CD4-positive, alpha-beta T cell (primary cell): Measurements from ENCODE around the gene ARID3A. TPM values are rescaled to one million over a fixed set of nuclear protein-coding genes. Genes with fewer than 3 reads are reported as not detected.

ENCODE experiments used
- ATAC-seq: fragments of 200-7000 bp; cut with Tn5 transposase; one replicate; pipeline ENCODE4 v1.10.0; 2022; ENCODE audit warnings: mild to moderate bottlenecking; ENCODE audit not compliant: poor library complexity
- CTCF ChIA-PET: fragments of 350-600 bp; sonication (Branson Sonifier 250); formaldehyde crosslinking; loops from one replicate; lab custom pipeline; 2021; ENCODE audit warnings: antibody characterized with exemption, inconsistent platforms; lab: Charles Lee
- POLR2A ChIA-PET: fragments of 350-600 bp; sonication (Branson Sonifier 250); formaldehyde crosslinking; loops from one replicate; lab custom pipeline; 2021; ENCODE audit warnings: antibody characterized with exemption, inconsistent platforms; lab: Charles Lee
- DNase-seq, 14 experiments: peaks; one replicate each; pipeline ENCODE4 v3.0.0-alpha.2; 2013 to 2020; ENCODE audit warnings: mixed read lengths in 2 of 14
- H3K27ac ChIP-seq, 2 donors: one replicate each; pipeline versions ENCODE4 v1.5.1 to v1.7.0; 2013; ENCODE audit warnings: low read length in 2 of 2, low read depth in 1 of 2, mild to moderate bottlenecking in 1 of 2
- H3K27me3 ChIP-seq, 2 experiments: 1 replicate in 1 of 2; 2 replicates in 1 of 2; pipeline versions ENCODE4 v1.6.1 to v1.7.0; 2013; ENCODE audit warnings: low read length in 2 of 2, control low read depth in 1 of 2, mild to moderate bottlenecking in 1 of 2, moderate library complexity in 1 of 2; ENCODE audit not compliant: insufficient read depth in 2 of 2, control insufficient read depth in 1 of 2
- H3K36me3 ChIP-seq: one replicate; pipeline ENCODE4 v1.6.1; 2013; ENCODE audit warnings: low read length, control low read depth; ENCODE audit not compliant: insufficient read depth
- H3K4me1 ChIP-seq: one replicate; pipeline ENCODE4 v1.6.1; 2013; ENCODE audit warnings: low read length, control low read depth; ENCODE audit not compliant: insufficient read depth
- H3K4me3 ChIP-seq: one replicate; pipeline ENCODE4 v1.5.1; 2013; ENCODE audit warnings: mild to moderate bottlenecking, low read length, moderate library complexity
- H3K9me3 ChIP-seq, 2 experiments: 1 replicate in 1 of 2; 2 replicates in 1 of 2; pipeline versions ENCODE4 v1.6.1 to v1.7.0; 2013; ENCODE audit warnings: low read length in 2 of 2, mild to moderate bottlenecking in 2 of 2, control low read depth in 1 of 2, moderate library complexity in 1 of 2; ENCODE audit not compliant: control insufficient read depth in 1 of 2, insufficient read depth in 1 of 2
- H3K27ac Mint-ChIP-seq: one replicate; pipeline ENCODE4 v1.8.0; 2020; ENCODE audit warnings: mixed read lengths
- H3K27me3 Mint-ChIP-seq: one replicate; pipeline ENCODE4 v1.8.0; 2021; ENCODE audit warnings: mixed read lengths
- H3K36me3 Mint-ChIP-seq: one replicate; pipeline ENCODE4 v1.8.0; 2021; ENCODE audit warnings: low read depth, mixed read lengths
- H3K4me1 Mint-ChIP-seq: one replicate; pipeline ENCODE4 v1.8.0; 2021; ENCODE audit warnings: low read depth, mixed read lengths
- H3K4me3 Mint-ChIP-seq: one replicate; pipeline ENCODE4 v1.8.0; 2020; ENCODE audit warnings: mild to moderate bottlenecking, mixed read lengths
- H3K9me3 Mint-ChIP-seq: one replicate; pipeline ENCODE4 v1.8.0; 2020; ENCODE audit warnings: mixed read lengths
- intact Hi-C, 2 experiments: fragments of 100-400 bp; cut with DNase I in 1 of 2; cut with micrococcal nuclease in 1 of 2; formaldehyde crosslinking; loops; one replicate each; pipeline versions ENCODE4 v1.15.1 to v1.9.0; 2023 to 2025; cut with DNase I, micrococcal nuclease
- total RNA-seq, 174 experiments: library from RNA in 2 of 174; stranded (reverse) in 2 of 174; gene quantifications; one replicate each; pipeline ENCODE4 v1.2.3 and lab custom pipeline; 2021 to 2026
- TF ChIP-seq, protein P1 (sequence below): fragments of 200-600 bp; IDR thresholded peaks from one replicate; pipeline ENCODE4 v1.8.0; 2022; ENCODE audit warnings: antibody characterized with exemption, mild to moderate bottlenecking

Gene ARID3A
- total RNA-seq, 2 experiments from 2014 or later: 3.7 to 4.1 TPM

DNA sequence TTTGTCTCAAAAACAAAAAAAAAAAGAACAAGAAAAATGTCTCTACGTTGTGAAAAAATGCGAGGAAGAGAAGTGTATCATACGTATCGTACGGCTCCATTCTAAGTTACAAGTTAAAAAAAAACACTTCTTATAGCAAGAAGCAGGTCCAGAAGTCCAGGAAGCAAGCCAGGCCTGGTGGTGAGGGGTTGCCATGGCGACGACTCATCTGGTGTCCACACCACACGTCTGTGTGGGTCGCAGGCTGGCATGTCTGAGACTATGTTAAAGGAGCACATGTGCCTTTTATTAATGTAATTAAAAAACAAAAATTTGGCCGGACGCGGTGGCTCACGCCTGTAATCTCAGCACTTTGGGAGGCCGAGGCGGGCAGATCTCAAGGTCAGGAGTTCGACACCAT, 38.8 kb upstream of the ARID3A start:
- Histone ChIP-seq H3K4me1 (peaks cover 15% of the 10 kb centered on the region), H3K9me3 (no peaks in the 10 kb centered on the region), H3K27ac (no peak overlapping the region), H3K36me3 (peaks cover 64% of the 10 kb centered on the region), H3K4me3 (no peak overlapping the region), H3K27me3 (no peaks in the 10 kb centered on the region)
- H3K4me1 Mint-ChIP-seq: peaks cover 12% of the 10 kb centered on the region
- intact Hi-C loops: no loop called here
- ATAC-seq (no peak), DNase-seq (no peak)
- H3K4me3 Mint-ChIP-seq: no peak overlapping the region
- no peaks in the 10 kb centered on the region for H3K9me3 Mint-ChIP-seq
- ChIA-PET CTCF (no interaction called here), POLR2A (interaction anchor here (1.7 kb wide), 1 partner anchor 23 kb away, joined by 4 read pairs; no protein-coding TSS in a partner anchor)
- H3K27ac Mint-ChIP-seq: no peak overlapping the region
- peaks cover 54% of the 10 kb centered on the region for H3K36me3 Mint-ChIP-seq
- no peaks in the 10 kb centered on the region for H3K27me3 Mint-ChIP-seq
- TF ChIP-seq, protein P1, sequence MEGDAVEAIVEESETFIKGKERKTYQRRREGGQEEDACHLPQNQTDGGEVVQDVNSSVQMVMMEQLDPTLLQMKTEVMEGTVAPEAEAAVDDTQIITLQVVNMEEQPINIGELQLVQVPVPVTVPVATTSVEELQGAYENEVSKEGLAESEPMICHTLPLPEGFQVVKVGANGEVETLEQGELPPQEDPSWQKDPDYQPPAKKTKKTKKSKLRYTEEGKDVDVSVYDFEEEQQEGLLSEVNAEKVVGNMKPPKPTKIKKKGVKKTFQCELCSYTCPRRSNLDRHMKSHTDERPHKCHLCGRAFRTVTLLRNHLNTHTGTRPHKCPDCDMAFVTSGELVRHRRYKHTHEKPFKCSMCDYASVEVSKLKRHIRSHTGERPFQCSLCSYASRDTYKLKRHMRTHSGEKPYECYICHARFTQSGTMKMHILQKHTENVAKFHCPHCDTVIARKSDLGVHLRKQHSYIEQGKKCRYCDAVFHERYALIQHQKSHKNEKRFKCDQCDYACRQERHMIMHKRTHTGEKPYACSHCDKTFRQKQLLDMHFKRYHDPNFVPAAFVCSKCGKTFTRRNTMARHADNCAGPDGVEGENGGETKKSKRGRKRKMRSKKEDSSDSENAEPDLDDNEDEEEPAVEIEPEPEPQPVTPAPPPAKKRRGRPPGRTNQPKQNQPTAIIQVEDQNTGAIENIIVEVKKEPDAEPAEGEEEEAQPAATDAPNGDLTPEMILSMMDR: no peak

DNA sequence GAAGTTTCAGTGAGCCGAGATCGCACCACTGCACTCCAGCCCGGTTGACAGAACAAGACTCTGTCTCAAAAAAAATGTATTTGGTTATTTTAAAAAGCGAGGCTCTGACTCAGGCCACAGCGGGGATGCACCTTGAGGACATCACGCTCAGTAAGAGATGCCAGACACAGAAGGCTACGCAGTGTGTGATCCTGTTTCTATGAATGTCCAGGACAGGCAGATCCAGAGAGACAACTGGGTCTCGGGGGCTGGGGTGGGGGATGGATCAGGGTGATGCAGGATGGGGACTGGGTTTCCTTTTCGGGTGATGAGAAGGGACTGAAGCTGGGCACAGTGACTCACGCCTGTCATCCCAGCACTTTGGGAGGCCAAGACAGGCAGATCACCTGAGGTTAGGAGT, 38.2 kb upstream of the ARID3A start:
- Mint-ChIP-seq H3K27me3 (no peaks in the 10 kb centered on the region), H3K9me3 (no peaks in the 10 kb centered on the region), H3K4me1 (peaks cover 12% of the 10 kb centered on the region), H3K27ac (peak overlapping the region; percentile 82), H3K4me3 (peak overlapping the region; percentile 42), H3K36me3 (peaks cover 49% of the 10 kb centered on the region)
- DNase-seq (no peak), ATAC-seq (no peak)
- POLR2A ChIA-PET: interaction anchor here (0.7 to 1.7 kb wide), 4 partner anchors 10 to 23 kb away, joined by 3 to 4 read pairs (median 3); no protein-coding TSS in a partner anchor
- CTCF ChIA-PET: no interaction called here
- Histone ChIP-seq H3K9me3 (no peaks in the 10 kb centered on the region), H3K36me3 (peaks cover 59% of the 10 kb centered on the region), H3K4me3 (no peak overlapping the region), H3K4me1 (peaks cover 20% of the 10 kb centered on the region), H3K27ac (no peak overlapping the region), H3K27me3 (no peaks in the 10 kb centered on the region)
- intact Hi-C loops: no loop called here
- TF ChIP-seq, protein P1: no peak

DNA sequence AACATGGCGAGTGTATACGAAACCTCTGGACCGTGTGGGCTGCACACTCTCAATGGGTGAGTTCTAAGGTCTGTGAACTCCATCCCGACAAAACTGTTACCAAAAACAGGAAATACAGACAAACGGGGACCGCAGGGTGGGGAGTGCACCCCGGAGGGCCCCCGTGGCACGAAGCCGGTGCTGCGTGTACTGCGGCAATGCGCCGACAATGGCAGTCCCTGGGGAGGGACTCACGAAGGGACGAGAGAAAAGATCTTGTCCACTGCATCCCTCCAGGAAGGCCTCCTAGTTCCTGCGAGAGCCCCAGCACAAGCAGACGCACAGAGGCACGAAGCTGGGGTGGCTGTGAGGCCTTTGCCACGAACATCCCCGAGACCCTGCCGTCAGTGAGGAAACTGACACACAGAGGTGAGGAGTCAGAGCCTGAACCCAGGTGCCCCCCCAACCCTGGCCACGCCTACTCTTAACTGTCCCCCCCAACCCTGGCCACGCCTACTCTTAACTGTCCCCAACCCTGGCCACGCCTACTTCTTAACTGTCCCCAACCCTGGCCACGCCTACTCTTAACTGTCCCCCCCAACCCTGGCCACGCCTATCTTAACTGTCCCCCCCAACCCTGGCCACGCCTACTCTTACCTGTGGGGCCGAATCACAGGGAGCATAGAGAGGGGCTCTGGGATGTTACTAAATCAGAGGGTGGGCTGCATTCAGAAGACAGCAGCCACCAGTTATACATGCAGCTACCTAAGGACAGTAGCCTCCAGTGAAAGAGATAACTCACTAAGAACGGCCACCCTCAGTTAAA, 37.1 kb upstream of the ARID3A start:
- H3K4me1 ChIP-seq: peaks cover 24% of the 10 kb centered on the region
- H3K36me3 Mint-ChIP-seq: peaks cover 48% of the 10 kb centered on the region
- H3K9me3 Mint-ChIP-seq: no peaks in the 10 kb centered on the region
- no peaks in the 10 kb centered on the region for H3K27me3 ChIP-seq
- TF ChIP-seq, protein P1: no peak
- H3K27ac Mint-ChIP-seq: peak overlapping the region; percentile 82
- peak; percentile 28 for ATAC-seq
- peak overlapping the region; percentile 72 for H3K4me3 Mint-ChIP-seq
- ChIA-PET POLR2A (interaction anchor here (0.7 to 1.7 kb wide), 4 partner anchors 8 to 25 kb away, joined by 3 to 4 read pairs (median 3); no protein-coding TSS in a partner anchor), CTCF (no interaction called here)
- intact Hi-C loops: no loop called here
- peaks cover 21% of the 10 kb centered on the region for H3K4me1 Mint-ChIP-seq
- peak overlapping the region in 1 of 2 donors; percentile 7 for H3K27ac ChIP-seq
- no peaks in the 10 kb centered on the region for H3K9me3 ChIP-seq
- peaks cover 3% of the 10 kb centered on the region for H3K27me3 Mint-ChIP-seq
- peak overlapping the region; percentile 33 for H3K4me3 ChIP-seq
- peak in 12 of 14 experiments; percentile 20 to 71 (median 49) for DNase-seq
- peaks cover 51% of the 10 kb centered on the region for H3K36me3 ChIP-seq
